ENCODE data around the gene MBNL3.
"Not testable (repeated sequence)": the region's sequence is repeated elsewhere in the genome, so short reads cannot be mapped to it uniquely, and the experiment has no call there.

GRCh38 chrX:132445909-132446308 lies 42.9 kb downstream of the MBNL3 start:
- TF ChIP-seq POLR2AphosphoS5, CTCF (IDR thresholded peaks at IDR 0.05): not testable (repeated sequence)
